GM12875 (cell line): ENCODE measurements around the gene COL13A1.

Experiments used
- H3K4me3 ChIP-seq: one replicate; pipeline ENCODE4 v1.5.1; 2011; ENCODE audit warnings: low read depth, low read length, control low read depth
- CTCF ChIP-seq: IDR thresholded peaks from 2 replicates; pipeline ENCODE4 v1.5.1; 2011; ENCODE audit warnings: low read depth, mild to moderate bottlenecking, control low read depth, inconsistent platforms, low read length, moderate library complexity, borderline replicate concordance; ENCODE audit not compliant: insufficient read depth

The COL13A1 gene

GRCh38 chr10:69896606-69897231, 95.0 kb downstream of the COL13A1 start:
- TF ChIP-seq CTCF = no peak

DNA sequence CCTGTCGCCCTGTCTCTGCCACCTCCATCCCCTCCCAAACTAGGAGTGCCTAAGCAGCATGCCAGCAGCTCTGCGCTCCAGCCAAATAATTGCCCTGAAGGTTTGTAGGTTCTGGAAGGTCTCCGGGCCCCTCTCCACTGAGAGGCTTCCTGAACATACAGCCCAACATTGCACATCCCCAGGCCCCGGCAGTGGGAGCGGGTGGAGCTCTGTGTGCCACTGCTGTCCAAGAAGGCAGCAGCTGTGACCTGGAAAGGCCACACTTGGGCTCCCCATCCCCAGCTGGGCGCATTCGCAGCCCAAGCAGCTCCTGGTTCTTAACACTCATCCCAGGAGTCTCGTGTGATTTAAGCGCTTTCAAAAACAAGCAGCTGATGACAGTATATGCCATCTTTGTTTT, 95.7 kb downstream of the COL13A1 start:
- TF ChIP-seq CTCF = no peak
- no peak overlapping the region for H3K4me3 ChIP-seq

More at GRCh38 chr10:69896606-69897231, 95.0 kb downstream of the COL13A1 start:
- H3K4me3 ChIP-seq = no peak overlapping the region

GRCh38 chr10:69897999-69898398, 96.3 kb downstream of the COL13A1 start:
- TF ChIP-seq CTCF = no peak
- H3K4me3 ChIP-seq = no peak overlapping the region

DNA sequence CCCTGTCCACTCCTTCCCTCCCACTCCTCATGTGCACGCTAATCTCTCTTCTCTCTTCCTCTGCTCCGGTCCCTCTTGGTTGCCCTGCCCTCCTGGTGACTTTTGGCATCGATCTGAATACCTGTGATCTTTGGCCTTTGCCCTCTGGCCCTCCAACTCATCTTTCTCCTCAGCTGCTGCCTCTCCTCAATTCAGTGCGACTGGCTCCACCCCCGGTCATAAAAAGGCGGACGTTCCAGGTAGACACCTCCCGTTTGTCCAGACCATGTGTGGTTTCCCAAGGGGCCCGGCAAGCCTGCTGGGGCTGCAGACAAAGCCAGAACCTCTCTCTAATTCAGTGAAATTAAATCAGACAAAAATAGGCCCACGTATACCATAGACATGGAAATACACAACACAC, 96.8 kb downstream of the COL13A1 start:
- no peak overlapping the region for H3K4me3 ChIP-seq
- TF ChIP-seq CTCF = no peak

DNA sequence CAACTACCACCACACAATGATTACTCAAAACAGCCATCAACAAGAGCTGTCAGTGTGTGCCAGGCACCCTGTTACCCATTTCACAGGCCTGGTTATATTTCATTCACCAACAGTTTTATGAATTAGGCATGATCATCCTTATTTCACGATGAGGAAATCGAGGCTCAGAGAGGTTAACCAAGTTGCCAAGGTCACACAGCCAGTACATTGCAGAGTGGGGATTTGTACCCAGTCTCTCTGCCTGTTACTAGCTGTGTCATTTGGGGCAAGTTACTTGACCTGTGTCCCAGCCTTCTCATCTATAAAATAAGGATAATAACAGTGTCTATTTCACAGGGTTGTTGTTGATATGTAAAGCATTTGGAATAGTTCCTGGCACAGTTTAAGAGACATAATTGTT, 97.2 kb downstream of the COL13A1 start:
- H3K4me3 ChIP-seq = no peak overlapping the region
- no peak for TF ChIP-seq CTCF

DNA sequence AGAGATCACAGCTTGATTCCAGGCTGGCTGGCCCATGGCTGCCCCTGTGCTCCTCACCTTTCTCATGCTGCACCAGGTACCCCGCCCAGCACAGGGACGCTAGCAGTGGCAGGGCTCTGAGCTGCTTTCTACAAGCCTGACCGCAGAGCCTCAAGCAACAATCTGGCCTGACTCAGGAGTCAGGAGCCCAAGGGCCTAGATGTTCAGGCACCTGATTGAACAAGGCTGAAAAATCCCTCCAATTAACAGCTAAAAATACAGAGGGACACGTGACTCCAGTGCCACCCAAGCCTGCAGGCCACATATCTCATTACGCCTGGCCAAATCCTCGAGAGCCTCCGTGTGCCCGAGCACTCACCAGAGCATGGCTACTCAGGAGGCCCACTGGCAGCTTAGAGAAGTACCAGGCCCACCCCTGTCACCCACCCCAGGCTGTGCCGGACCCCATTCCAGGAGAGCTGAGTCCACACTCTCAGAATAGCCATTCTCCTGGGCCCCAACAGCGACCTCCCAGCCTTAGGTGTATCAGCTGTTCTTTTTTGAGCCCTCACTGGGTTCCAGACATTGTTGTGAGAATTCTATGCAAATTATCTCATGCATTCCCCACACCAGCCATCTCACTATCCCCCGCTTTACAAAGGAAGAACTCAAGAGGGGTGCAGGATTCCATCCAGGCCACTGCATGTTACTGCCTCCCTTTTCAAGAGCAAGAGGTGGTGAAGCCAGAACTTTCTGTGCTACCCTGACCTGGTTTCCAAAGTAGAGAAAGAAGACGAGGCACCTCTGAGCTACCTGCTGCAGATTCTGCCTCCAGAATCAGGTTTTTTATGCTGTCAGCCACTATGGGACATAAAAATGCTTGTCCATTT, 98.3 kb downstream of the COL13A1 start:
- no peak for TF ChIP-seq CTCF
- H3K4me3 ChIP-seq = no peak overlapping the region

GRCh38 chr10:69901022-69901421, 99.3 kb downstream of the COL13A1 start:
- no peak for TF ChIP-seq CTCF

More at GRCh38 chr10:69901022-69901421, 99.3 kb downstream of the COL13A1 start:
- no peak overlapping the region for H3K4me3 ChIP-seq
